Ureter (tissue), 1 donor: ENCODE measurements around the gene ZBTB16. TPM values are rescaled to one million over a fixed set of nuclear protein-coding genes. Genes with fewer than 3 reads are reported as not detected.

ENCODE experiments used
- DNase-seq: peaks from one replicate; pipeline ENCODE4 v3.0.0-alpha.2; 2020; ENCODE audit warnings: low spot score
- total RNA-seq: library from RNA; stranded (reverse); gene quantifications from one replicate; pipeline ENCODE4 v1.2.4, GENCODE V29; 2023
- donor health status: DM: yes; HTN: yes; CAD: no.

Gene ZBTB16
- total RNA-seq, 1 donor from 2014 or later: 166 TPM

- no peak for DNase-seq
Measured at GRCh38 chr11:114083391-114084252, 24.1 kb downstream of the ZBTB16 start.

- no peak for DNase-seq
Measured at GRCh38 chr11:114084414-114084813, 24.9 kb downstream of the ZBTB16 start.

GRCh38 chr11:114085965-114086793 is 26.7 kb downstream of the ZBTB16 start:
- DNase-seq: no peak

GRCh38 chr11:114087025-114087424 is 27.5 kb downstream of the ZBTB16 start:
- DNase-seq: no peak

GRCh38 chr11:114088216-114088615 is 28.7 kb downstream of the ZBTB16 start:
- no peak for DNase-seq

GRCh38 chr11:114088836-114089235 is 29.3 kb downstream of the ZBTB16 start:
- DNase-seq: no peak

GRCh38 chr11:114089748-114090147 is 30.2 kb downstream of the ZBTB16 start:
- DNase-seq: no peak

- DNase-seq: no peak
Measured at GRCh38 chr11:114090225-114090910, 30.9 kb downstream of the ZBTB16 start.

GRCh38 chr11:114090976-114091375 is 31.5 kb downstream of the ZBTB16 start:
- DNase-seq: no peak

GRCh38 chr11:114091516-114092397 is 32.2 kb downstream of the ZBTB16 start:
- DNase-seq: no peak

- no peak for DNase-seq
Measured at GRCh38 chr11:114092478-114092877, 33.0 kb downstream of the ZBTB16 start.

- no peak for DNase-seq
Measured at GRCh38 chr11:114092953-114093352, 33.4 kb downstream of the ZBTB16 start.

GRCh38 chr11:114094516-114094915 is 35.0 kb downstream of the ZBTB16 start:
- no peak for DNase-seq

GRCh38 chr11:114095899-114096298 is 36.4 kb downstream of the ZBTB16 start:
- DNase-seq: no peak

- no peak for DNase-seq
Measured at GRCh38 chr11:114097832-114098231, 38.3 kb downstream of the ZBTB16 start.

GRCh38 chr11:114098927-114099326 is 39.4 kb downstream of the ZBTB16 start:
- DNase-seq: no peak

GRCh38 chr11:114099392-114100178 is 40.1 kb downstream of the ZBTB16 start:
- DNase-seq: no peak

- DNase-seq: no peak
Measured at GRCh38 chr11:114102993-114103896, 43.7 kb downstream of the ZBTB16 start.

- DNase-seq: no peak
Measured at GRCh38 chr11:114105611-114106010, 46.1 kb downstream of the ZBTB16 start.
